HG03565 (cell line): ENCODE results near the gene CKAP5.
"Not testable (repeated sequence)": the region's sequence is repeated elsewhere in the genome, so short reads cannot be mapped to it uniquely, and the experiment has no call there.

Experiments used
- ATAC-seq: cut with Tn5 transposase; IDR thresholded peaks from one replicate; pipeline ENCODE4 v1.9.1; 2021; ENCODE audit warnings: mild to moderate bottlenecking, moderate library complexity; ENCODE audit not compliant: unreplicated experiment

CKAP5 gene

GRCh38 chr11:46855863-46856262 is 9.8 kb upstream of the CKAP5 start:
- no peak for ATAC-seq

GRCh38 chr11:46855167-46855566 is 9.1 kb upstream of the CKAP5 start:
- ATAC-seq: no peak

- ATAC-seq: no peak
These were observed 4.8 kb upstream of the CKAP5 start for GRCh38 chr11:46850829-46851380.

GRCh38 chr11:46849631-46850030 is 3.6 kb upstream of the CKAP5 start:
- ATAC-seq: no peak

GRCh38 chr11:46846510-46846830 is 390 bp upstream of the CKAP5 start:
- ATAC-seq: no peak

- no peak for ATAC-seq
These were observed 690 bp downstream of the CKAP5 start for GRCh38 chr11:46845440-46845739.

GRCh38 chr11:46840116-46840515 is 6.0 kb downstream of the CKAP5 start:
- no peak for ATAC-seq

GRCh38 chr11:46838501-46838900 is 7.6 kb downstream of the CKAP5 start:
- ATAC-seq: no peak

GRCh38 chr11:46837860-46838259 is 8.2 kb downstream of the CKAP5 start:
- ATAC-seq: no peak

- ATAC-seq: no peak
These were observed 9.2 kb downstream of the CKAP5 start for GRCh38 chr11:46836870-46837269.

- no peak for ATAC-seq
These were observed 9.6 kb downstream of the CKAP5 start for GRCh38 chr11:46836431-46836830.

GRCh38 chr11:46835897-46836296 is 10.2 kb downstream of the CKAP5 start:
- ATAC-seq: no peak

GRCh38 chr11:46834821-46835220 is 11.3 kb downstream of the CKAP5 start:
- no peak for ATAC-seq

GRCh38 chr11:46832511-46833214 is 13.4 kb downstream of the CKAP5 start:
- ATAC-seq: no peak

GRCh38 chr11:46827995-46828394 is 18.1 kb downstream of the CKAP5 start:
- ATAC-seq: no peak

GRCh38 chr11:46826310-46827044 is 19.6 kb downstream of the CKAP5 start:
- peak; percentile 72 for ATAC-seq

- ATAC-seq: no peak
These were observed 37.2 kb downstream of the CKAP5 start for GRCh38 chr11:46808799-46809431.

GRCh38 chr11:46801694-46802470 is 44.2 kb downstream of the CKAP5 start:
- ATAC-seq: no peak

- no peak for ATAC-seq
These were observed 45.9 kb downstream of the CKAP5 start for GRCh38 chr11:46800177-46800576.

- not testable (repeated sequence) for ATAC-seq
These were observed 46.4 kb downstream of the CKAP5 start for GRCh38 chr11:46799725-46800124.

- no peak for ATAC-seq
These were observed 67.7 kb downstream of the CKAP5 start for GRCh38 chr11:46778416-46778815.
